Measurements from ENCODE around the gene MBD5.

Gene MBD5

DNA sequence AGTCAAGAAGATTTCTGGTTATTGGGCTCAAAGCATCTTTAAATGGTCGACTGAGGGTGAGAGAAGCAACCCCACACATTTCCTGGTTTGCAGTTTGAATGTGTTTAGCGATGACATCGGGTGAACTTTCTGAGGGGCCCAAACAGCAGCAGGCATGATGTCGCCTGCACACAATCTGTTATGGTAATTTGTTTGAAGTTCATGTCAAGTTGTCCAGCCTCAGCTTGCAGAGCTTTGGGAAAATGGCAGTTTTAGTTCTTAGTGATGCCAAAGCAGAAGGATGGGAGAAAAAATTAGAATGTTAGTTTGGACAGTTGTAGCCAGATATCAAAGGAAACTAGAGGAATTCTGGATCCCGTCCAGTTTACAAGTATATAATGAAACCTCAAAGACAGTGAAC lies 284.6 kb downstream of the MBD5 start:
- no peak for DNase-seq (ENCODE audit: low read depth)

DNA sequence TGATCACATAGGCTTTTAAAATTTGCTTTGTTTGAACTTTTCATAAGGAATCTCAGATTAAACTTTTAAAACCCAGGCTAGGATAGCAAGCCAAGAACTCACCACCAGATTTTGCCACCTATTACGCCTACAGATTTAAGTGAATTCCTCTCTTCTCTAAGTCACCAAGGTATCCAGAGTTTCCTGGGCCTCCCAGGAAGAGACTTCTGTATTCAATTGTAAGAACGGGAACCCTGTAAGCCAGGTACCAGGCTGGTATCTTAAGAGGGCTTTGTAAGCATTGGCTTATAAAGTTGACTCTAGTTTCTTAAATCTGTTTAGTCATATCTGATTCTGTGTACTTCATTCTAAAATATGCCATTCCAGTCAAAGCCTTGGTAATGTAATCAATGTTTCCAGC lies 285.1 kb downstream of the MBD5 start:
- no peak for DNase-seq (ENCODE audit: low read depth)

DNA sequence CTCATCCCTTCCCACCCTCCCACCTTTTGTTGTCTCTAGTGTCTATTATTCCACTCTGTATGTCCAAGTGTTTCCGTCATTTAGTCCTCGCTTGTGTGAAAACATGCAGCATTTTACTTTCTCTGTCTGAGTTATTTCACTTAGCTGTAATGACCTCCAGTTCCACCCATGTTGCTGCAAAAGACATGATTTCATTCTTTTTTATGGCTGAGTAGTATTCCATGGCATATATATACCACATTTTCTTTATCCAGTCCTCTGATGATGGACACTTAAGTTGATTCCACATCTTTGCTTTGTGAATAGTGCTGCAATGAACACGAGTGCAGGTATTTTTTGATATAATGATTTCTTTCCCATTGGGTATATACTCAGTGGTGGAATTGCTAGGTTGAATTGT lies 296.7 kb downstream of the MBD5 start:
- DNase-seq (ENCODE audit: low read depth) = no peak

DNA sequence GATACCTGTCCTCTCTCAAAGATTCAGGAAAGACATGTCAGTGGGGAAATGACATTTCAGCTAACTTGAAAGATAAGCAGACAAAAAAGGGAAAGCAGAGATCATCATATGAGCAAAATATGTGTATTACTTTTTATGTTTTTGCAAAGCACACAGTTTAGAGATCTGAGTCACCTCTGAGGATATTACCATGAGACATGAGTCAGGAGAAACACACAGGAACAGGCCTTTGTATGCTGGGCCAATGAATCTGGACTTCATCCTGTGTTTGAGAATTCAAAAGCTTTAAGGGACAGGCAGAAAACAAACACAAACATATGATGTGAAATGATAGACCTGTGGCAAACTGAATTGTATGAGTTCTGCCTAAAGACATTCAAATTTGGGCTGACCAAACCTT lies 317.6 kb downstream of the MBD5 start:
- DNase-seq (ENCODE audit: low read depth) = no peak

DNA sequence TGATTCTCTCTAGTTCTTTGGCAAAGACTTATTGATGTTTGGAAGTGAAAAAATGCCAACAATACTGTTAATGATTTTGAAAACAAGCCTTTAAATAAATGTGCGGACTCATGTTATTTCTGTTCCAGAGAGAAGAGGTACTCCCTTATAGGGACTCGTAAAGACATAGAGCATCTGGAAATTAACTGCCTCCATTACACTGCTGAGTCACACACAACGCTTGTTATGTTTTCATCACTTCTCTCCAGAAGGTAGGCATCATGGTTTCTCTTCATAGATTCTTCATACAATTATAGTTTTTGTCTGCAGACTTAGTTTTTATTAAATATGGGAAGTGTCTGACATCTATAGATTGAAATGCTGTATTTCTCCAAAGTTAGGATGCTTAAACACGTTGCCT lies 321.2 kb downstream of the MBD5 start:
- DNase-seq (ENCODE audit: low read depth) = no peak

DNA sequence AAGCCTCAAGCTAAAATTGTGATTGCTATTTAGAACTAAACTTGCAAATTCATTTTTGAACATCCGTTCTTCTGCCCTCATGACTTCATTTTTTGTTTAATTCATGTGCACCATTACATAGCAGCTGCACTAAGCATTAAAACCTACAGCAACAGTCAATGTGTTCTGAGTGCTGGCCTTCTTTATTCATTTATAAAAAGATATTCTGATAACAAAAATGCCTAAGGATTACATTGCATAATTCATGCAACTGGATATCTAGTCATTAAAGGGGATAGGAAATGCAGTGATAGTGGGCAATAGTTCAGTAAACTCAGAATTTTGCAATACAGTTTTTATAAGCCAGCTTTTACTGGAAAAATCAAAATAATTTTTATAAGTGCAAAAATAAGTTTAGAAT lies 329.3 kb downstream of the MBD5 start:
- no peak for DNase-seq (ENCODE audit: low read depth)

DNA sequence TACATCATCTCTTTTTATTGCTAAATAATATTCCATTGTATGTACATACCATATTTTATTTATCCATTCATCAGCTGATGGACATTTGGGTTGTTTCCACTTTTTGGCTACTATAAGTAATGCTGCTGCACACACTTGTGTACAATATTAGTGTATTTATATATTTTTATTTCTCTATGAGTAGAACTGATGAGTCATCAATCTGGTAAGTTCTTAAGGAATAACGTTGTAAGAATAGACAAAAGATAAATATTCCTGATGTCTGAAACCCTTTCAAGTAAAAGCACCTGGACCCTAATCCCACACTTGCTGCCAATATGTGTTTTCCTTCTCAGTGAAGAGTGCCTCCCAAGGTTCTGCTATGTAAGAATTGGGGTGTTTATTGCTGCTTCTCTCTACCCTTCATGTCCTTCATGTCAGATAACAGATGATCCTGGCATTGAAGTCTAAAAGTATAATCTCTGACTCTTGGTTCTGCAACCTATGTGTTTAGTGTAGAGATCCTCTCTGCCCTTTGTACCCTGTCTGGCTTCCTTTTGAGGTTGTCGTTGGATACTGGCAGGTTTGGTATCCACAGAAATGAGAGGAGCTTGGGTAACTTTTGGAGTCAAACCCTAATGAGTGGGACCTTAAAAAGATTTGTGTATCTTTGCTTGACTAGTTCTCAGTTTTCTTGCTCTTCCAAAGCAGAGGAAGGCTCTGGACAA lies 330.7 kb downstream of the MBD5 start:
- no peak for DNase-seq (ENCODE audit: low read depth)

DNA sequence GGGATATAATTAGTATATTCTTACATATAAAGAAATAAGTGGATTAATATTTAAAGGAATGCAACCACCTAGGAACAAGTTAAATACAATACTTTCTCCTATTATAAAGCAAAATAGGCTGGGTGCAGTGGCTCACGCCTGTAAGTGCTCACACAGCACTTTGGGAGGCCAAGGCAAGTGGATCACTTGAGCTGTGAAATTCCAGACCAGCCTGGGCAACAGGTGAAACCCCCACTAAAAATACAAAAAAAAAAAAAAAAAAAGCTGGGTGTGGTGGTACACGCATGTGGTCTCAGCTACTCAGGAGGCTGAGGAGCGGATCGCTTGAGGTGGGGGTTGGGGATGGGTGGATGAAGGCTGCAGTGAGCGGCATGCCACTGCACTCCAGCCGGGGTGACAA lies 337.5 kb downstream of the MBD5 start:
- DNase-seq (ENCODE audit: low read depth) = no peak

DNA sequence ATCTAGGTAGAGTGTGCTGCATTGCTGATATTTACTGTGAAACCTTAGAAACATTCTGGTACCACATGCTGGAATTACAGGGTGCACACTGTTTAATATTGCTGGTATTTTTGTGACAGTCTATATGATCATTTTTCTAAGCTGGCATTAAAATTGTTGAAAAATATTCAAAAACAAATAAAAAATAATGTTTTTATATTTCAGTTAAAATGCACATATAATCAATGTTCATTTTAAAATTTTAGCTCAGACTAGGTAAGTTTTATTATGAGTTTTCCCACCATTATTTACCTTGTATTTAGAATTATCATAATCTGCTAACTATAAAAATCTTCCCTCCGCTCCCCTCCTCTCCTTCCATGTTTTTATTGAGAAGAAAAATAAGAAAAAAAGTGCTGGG lies 339.8 kb downstream of the MBD5 start:
- no peak for DNase-seq (ENCODE audit: low read depth)

DNA sequence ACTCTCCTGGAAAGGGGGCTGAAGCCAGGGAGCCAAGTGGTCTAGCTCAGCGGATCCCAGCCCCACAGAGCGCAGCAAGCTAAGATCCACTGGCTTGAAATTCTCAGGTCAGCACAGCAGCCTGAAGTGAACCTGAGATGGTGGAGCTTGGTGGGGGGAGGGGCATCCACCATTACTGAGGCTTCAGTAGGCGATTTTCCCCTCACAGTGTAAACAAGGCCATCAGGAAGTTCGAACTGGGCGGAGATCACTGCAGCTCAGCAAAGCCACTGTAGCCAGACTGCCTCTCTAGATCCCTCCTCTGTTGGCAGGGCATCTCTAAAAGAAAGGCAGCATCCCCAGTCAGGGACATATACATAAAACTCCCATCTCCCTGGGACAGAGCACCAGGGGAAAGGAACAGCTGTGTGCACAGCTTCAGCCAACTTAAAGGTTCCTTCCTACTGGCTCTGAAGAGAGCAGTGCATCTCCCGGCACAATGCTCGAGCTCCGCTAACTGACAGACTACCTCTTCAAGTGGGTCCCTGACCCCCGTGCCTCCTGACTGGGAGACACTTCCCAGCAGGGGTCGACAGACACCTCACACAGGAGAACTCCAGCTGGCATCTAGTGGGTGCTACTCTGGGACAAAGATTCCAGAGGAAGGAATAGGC lies 341.4 kb downstream of the MBD5 start:
- no peak for DNase-seq (ENCODE audit: low read depth)

DNA sequence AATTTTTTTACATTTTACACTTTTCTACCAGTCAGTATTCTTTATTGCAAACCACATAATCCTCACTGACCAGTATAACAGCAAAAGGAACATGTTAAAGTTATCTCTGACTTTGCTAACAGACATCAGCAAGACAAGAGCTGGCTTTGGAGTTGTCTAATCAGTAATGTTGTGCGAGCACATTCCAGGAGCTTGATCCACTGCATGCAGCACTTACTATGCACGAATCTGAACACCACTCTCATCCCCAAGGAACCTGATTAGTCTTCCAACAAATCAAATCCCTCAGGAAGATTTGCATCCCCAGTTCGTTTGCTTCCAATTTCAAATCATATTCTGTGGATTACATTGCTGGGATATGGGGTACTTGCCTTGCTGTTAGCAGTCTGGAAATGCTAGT lies 354.3 kb downstream of the MBD5 start:
- DNase-seq (ENCODE audit: low read depth) = no peak

DNA sequence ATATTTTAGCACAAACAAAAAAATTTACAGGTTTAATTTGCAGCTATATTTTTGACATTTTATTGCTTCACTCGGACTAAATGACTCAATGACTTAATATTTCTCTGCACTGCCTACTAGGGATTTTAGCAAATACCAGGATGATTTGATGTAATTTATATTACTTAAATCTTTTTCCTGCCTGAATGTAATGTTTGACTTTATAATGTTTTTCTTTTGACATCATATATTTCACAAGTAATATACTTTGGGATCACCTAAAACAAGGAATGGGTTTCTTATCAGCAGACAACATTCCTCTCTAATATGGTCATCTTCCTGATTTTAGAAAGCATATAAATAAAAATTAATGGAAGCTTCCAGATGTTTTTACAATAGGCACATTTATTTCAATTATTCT lies 370.4 kb downstream of the MBD5 start:
- DNase-seq (ENCODE audit: low read depth) = no peak

DNA sequence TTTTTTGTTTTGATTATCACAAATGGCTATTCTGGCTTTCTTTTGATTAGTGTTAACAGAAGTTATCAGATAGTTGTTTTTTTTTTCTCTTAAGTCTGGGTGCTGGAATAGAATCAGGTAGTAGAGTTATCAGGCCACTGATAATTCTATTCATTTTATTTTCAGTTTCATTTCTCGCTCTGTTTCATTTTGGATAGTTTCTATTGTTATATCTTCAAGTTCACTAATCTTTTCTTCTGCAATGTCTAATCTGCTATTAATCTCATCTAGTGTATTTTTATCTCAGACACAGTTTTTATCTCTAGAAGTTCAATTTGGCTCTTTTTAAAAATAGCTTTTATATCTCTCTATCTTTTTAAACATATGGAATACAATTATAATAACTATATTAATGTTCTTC lies 381.9 kb downstream of the MBD5 start:
- no peak for DNase-seq (ENCODE audit: low read depth)

DNA sequence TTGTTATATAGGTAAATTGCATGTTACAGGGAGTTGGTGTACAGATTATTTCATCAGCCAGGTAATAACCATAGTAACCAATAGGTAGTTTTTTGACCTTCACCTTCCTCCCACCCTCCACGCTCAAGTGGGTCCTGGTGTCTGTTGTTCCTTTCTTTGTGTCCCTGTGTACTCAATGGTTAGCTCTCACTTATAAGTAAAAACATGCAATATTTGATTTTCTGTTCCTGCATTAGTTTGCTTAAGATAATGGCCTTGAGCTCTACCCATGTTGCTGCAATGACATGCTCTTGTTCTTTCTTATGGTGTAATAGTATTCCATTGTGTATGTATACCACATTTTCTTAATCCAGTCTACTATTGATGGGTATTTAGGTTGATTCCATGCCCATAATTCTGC lies 390.0 kb downstream of the MBD5 start:
- no peak for DNase-seq (ENCODE audit: low read depth)

DNA sequence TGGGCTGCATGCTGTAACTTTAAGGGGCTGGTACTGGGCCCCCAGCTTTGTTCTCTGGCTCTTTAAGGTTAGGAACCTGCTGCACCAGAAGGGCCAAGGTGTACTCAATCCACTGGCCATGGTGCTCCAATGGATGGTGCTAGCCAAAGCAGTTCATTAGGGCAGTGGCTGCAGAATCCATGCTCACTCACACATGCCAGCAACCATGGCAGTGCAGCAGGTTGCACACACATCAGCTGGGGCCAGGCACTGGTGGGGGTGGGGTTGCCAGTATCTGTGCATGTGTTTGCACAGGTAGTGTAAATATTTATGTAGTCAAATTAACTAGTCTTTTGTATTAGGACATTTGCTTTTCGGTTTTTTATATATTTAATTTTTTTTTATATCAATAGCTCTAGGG lies 395.4 kb downstream of the MBD5 start:
- DNase-seq (ENCODE audit: low read depth) = no peak

DNA sequence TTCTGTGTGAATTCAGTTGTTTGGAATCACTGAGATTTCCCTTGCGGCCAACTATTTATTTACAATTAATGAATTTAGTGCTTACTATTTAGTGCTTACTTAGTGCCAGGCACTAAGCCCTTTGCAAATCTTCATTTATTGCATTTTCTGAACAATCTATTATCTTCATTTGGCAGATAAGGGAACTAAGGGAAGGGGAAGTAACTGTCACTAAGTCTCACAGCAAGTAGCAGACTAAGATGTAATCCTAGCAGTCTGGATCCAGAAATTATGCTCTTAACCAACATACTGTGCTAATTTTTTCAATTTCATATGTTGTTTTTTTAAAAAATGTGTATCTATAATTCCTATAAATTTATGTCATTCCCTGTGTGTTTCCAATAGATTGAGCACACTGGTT lies 409.2 kb downstream of the MBD5 start:
- DNase-seq (ENCODE audit: low read depth) = no peak

DNA sequence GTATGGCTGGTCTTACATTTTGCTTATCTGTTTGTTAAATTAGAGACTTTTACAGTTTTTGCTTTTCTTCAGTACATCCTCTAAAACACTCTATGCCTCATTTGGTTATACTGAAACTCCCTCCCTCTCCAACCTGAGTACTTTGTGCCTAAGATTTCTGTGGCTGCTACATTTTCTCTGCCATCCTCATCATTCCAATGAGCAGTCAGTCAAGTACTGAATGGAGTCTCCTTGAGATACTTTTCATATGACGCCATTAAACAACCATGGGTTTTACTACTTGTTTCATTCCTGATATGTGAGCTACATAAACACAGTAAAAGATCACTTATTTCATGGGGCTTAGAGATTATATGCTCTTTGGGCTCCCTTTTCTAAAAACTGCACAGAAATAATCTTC lies 427.0 kb downstream of the MBD5 start:
- no peak for DNase-seq (ENCODE audit: low read depth)

DNA sequence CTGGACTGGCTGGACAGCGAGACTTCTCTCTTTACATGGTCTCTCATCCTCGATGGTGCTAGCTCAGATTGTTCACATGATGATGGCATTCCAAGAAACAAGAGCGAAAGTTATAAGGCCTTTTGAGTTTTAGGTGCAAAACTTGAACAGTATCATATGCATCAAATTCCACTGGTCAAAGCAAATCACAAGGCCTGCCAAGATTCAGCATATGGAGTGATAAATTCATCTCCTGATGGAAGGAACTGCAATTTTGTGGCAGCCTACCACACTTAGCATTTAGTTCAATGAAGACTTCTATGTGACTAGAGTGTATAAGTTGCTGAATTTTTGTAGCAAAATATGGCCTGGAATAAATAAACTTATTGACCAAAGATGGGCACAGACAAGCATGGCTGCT lies 429.6 kb downstream of the MBD5 start:
- no peak for DNase-seq (ENCODE audit: low read depth)

DNA sequence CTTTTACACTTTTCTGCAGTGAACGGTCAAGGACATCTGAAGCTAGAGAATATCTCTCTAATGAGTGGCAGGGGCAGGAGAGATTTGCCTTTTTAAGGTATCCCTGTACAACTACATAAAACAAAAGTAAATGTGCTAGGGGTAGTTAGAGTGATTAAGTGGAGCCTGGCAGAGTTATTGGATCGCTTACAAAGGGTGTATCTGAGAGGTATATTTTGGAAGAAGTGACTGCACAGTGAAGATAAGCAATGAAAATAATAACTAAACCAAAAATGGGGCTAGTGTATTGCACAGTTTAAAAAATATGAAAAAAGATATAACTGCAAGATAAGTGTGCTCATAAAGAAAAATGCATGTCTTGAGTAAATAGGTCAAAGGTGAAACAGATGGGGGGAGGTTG lies 430.2 kb downstream of the MBD5 start:
- DNase-seq (ENCODE audit: low read depth) = no peak

DNA sequence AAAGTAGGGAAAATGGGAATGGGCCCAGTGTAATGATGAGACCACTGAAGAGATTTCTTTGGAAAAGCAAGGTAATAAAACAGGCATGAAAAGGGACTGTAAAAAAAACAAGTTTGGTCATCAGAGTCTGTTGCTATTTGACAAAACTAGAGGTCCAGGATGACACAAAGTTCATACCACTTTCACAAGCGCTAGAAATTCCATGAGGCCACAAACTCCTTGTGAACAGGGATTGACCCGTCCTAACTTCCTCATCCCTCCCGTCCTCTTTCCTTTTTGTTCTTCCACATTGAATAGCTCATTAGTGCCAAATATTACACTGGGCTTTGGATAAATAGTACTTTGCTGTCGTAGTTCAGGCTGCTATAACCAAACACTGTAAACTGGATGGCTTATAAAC lies 434.9 kb downstream of the MBD5 start:
- DNase-seq (ENCODE audit: low read depth) = no peak

DNA sequence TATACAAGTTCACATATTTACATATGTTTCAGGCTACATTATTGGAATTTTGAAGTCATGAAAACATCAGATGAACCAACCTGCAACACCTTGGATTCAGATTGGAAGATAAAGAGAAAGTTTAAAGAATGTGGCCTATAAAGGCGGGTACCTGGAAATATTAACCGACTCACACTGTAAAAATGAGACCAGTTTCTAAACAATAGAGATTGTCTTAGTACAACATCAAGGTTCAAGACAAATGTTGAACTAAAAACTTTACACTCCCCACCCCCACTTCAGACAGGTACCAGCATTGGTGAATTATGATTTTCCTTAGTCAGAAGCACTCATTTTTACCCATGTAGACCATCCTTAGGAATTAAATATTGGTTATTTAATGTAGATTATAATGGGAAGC lies 437.3 kb downstream of the MBD5 start:
- DNase-seq (ENCODE audit: low read depth) = no peak

DNA sequence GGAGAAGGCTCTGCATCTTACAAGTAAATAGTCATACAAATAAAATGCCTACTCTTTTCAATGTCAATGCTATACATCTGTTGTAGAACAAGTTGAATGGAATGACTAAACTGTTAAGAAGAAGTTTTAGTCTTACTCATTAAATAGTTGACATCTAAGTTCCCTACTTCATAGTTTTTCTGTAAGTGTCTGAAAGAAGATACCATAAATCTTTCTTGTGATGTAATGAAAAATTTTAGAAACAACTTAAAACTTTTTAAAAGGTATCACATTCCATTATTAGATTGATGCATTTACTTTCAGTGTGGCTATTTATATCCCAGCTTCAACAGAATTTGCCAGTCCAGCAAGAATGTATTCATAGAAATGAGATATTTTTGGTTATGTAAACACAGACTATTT lies 438.5 kb downstream of the MBD5 start:
- DNase-seq (ENCODE audit: low read depth) = no peak

DNA sequence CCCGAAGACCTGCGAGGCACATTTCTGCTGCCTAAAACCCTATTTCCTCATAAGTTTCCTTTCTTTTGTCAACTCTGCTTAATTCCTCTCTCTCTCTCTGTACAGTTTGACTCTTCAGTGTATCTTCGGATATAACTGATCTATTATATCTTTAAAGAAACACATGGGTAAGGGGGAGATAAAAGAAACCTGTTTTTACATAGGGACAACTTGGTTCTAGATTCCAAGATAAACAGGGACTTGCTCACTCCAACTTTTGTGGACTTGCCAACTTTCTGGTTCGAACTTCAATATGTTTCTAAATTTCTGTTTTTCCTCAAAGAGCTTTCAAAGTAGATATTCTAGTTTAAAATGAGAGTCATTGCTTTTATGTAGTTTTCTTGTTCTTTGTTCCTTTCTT lies 441.0 kb downstream of the MBD5 start:
- no peak for DNase-seq (ENCODE audit: low read depth)

DNA sequence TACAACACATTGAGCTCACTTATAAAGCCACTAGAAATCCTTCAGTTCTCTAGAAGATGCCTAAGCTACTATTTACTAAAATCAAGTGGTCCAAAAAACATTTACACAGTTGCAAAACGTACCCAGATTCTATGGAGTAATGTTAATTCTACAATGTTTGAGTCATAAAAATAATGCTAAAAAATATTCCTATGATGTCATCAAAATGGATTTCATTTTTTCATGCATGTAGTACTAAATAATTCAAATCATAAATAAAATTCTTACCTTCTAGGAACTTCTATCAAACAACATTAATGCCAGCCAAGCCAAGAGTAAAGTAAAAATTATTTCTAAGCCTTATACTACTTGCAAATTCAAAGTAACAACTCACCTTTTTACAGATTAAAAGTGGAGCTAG lies 454.7 kb downstream of the MBD5 start:
- no peak for DNase-seq (ENCODE audit: low read depth)

Data from stimulated activated CD8-positive, alpha-beta memory T cell treated with anti-CD3 and anti-CD28 coated beads, Interleukin-4, amount 100 ng/mL, for 24 hours (primary cell).